Type B pancreatic cell (in vitro differentiated cells): ENCODE results near the gene FRMD5. TPM values are rescaled to one million over a fixed set of nuclear protein-coding genes. Genes with fewer than 3 reads are reported as not detected.

Experiments
- DNase-seq: peaks from one replicate; pipeline ENCODE4 v3.0.0; 2021; ENCODE audit warnings: mixed read lengths; ENCODE audit not compliant: unreplicated experiment; ENCODE audit errors: extremely low spot score
- H3K27ac Mint-ChIP-seq: 2 replicates; pipeline ENCODE4 v1.8.0; 2021; ENCODE audit warnings: mild to moderate bottlenecking, mixed read lengths
- H3K27me3 Mint-ChIP-seq: 2 replicates; pipeline ENCODE4 v1.8.0; 2021; ENCODE audit warnings: mixed read lengths
- H3K36me3 Mint-ChIP-seq: 2 replicates; pipeline ENCODE4 v1.8.0; 2021; ENCODE audit warnings: mixed read lengths
- H3K4me1 Mint-ChIP-seq: one replicate; pipeline ENCODE4 v1.8.0; 2021; ENCODE audit warnings: mixed read lengths; ENCODE audit not compliant: unreplicated experiment
- H3K4me3 Mint-ChIP-seq: 2 replicates; pipeline ENCODE4 v1.8.0; 2021; ENCODE audit warnings: mild to moderate bottlenecking, mixed read lengths
- H3K9me3 Mint-ChIP-seq: 2 replicates; pipeline ENCODE4 v1.8.0; 2021; ENCODE audit warnings: mixed read lengths
- CTCF ChIP-seq: fragments of 200-600 bp; sonication (generic); conservative IDR thresholded peaks from 2 replicates; pipeline ENCODE4 v1.5.0; 2021; ENCODE audit warnings: antibody characterized with exemption, mild to moderate bottlenecking
- total RNA-seq: library from RNA; stranded (reverse); gene quantifications from 2 replicates; pipeline ENCODE4 v1.2.1, GENCODE V29; 2021; ENCODE audit warnings: low replicate concordance

The FRMD5 gene
- total RNA-seq, 1 donor from 2014 or later, result 3.8 TPM

- no peaks in the 10 kb centered on the region for H3K9me3 Mint-ChIP-seq
- H3K27ac Mint-ChIP-seq, result no peak overlapping the region
- H3K4me3 Mint-ChIP-seq, result no peak overlapping the region
- no peaks in the 10 kb centered on the region for H3K27me3 Mint-ChIP-seq
- H3K36me3 Mint-ChIP-seq, result no peaks in the 10 kb centered on the region
- DNase-seq, result no peak
- H3K4me1 Mint-ChIP-seq, result no peaks in the 10 kb centered on the region
- no peak for TF ChIP-seq CTCF
Measured at GRCh38 chr15:44082558-44083157, 112.4 kb downstream of the FRMD5 start.

- no peak overlapping the region for H3K27ac Mint-ChIP-seq
Measured at GRCh38 chr15:44081026-44082013, 113.8 kb downstream of the FRMD5 start.

GRCh38 chr15:44075535-44075934 is 119.5 kb downstream of the FRMD5 start:
- Mint-ChIP-seq H3K27ac (no peak overlapping the region), H3K9me3 (no peaks in the 10 kb centered on the region), H3K4me3 (no peak overlapping the region), H3K4me1 (no peaks in the 10 kb centered on the region), H3K27me3 (no peaks in the 10 kb centered on the region), H3K36me3 (no peaks in the 10 kb centered on the region)
- TF ChIP-seq CTCF, result no peak
- no peak for DNase-seq

More at GRCh38 chr15:44081026-44082013, 113.8 kb downstream of the FRMD5 start:
- Mint-ChIP-seq H3K4me3 (no peak overlapping the region), H3K9me3 (no peaks in the 10 kb centered on the region), H3K36me3 (no peaks in the 10 kb centered on the region), H3K4me1 (no peaks in the 10 kb centered on the region), H3K27me3 (no peaks in the 10 kb centered on the region)
- no peak for TF ChIP-seq CTCF
- DNase-seq, result no peak

GRCh38 chr15:44069489-44069888 is 125.6 kb downstream of the FRMD5 start:
- Mint-ChIP-seq H3K36me3 (no peaks in the 10 kb centered on the region), H3K9me3 (no peaks in the 10 kb centered on the region), H3K27ac (no peak overlapping the region), H3K4me3 (no peak overlapping the region), H3K4me1 (no peaks in the 10 kb centered on the region), H3K27me3 (no peaks in the 10 kb centered on the region)
- DNase-seq, result no peak
- TF ChIP-seq CTCF, result no peak

- no peaks in the 10 kb centered on the region for H3K4me1 Mint-ChIP-seq
- H3K27me3 Mint-ChIP-seq, result no peaks in the 10 kb centered on the region
- no peak overlapping the region for H3K4me3 Mint-ChIP-seq
- no peak for DNase-seq
- TF ChIP-seq CTCF, result no peak
- H3K9me3 Mint-ChIP-seq, result no peaks in the 10 kb centered on the region
- no peak overlapping the region for H3K27ac Mint-ChIP-seq
- H3K36me3 Mint-ChIP-seq, result no peaks in the 10 kb centered on the region
Measured at GRCh38 chr15:44068347-44068746, 126.7 kb downstream of the FRMD5 start.
